22Rv1 (cell line): ENCODE results near the gene CNGB1.
"Not testable (repeated sequence)": the region's sequence is repeated elsewhere in the genome, so short reads cannot be mapped to it uniquely, and the experiment has no call there.

Experiments used
- H3K27ac ChIP-seq: fragments of 450-650 bp; 2 replicates; pipeline ENCODE4 v1.5.1; 2017
- ZFX ChIP-seq: fragments of 450-650 bp; IDR thresholded peaks from 2 replicates; pipeline ENCODE4 v1.6.1; 2017; ENCODE audit warnings: antibody characterized with exemption, borderline replicate concordance
- TF ChIP-seq, protein P1 (sequence below): fragments of 450-650 bp; IDR thresholded peaks from 2 replicates; pipeline ENCODE4 v1.5.1; 2017; ENCODE audit warnings: mild to moderate bottlenecking

The CNGB1 gene

DNA sequence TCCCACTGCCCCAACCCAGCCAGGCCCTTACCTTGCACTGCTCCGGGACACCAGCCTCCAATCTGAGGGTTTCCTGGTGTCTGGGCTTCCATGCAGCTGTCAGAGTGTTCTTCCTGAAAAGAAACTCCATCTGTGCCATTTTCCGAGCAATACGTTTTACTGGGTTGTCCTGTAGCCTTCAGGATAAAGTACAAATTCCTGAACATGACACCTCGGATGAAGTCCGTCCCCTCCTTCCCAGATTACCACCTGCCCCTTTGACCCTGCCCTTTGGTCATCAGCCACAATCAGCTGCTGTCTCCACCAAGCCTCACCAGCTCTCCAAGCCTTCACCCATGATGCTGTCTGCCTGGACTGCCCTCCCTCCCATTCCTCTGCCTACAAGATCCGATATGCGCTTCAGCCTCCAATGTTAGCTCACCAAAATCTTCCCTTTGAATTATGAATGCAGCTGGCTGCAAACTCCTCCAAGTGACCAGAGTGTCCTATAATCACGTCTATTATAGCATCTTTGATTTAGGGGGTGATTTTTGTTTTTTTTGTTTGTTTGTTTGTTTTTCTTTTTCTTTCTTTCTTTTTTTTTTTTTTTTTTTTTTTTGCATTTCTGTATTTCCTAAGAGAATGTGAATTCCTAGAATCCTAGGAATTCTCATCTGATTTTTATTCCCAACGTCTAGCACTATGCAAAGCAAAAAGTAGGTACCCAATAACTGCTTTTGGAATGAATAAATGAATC is 108.1 kb downstream of the CNGB1 start:
- TF ChIP-seq ZFX: no peak
- TF ChIP-seq, protein P1, sequence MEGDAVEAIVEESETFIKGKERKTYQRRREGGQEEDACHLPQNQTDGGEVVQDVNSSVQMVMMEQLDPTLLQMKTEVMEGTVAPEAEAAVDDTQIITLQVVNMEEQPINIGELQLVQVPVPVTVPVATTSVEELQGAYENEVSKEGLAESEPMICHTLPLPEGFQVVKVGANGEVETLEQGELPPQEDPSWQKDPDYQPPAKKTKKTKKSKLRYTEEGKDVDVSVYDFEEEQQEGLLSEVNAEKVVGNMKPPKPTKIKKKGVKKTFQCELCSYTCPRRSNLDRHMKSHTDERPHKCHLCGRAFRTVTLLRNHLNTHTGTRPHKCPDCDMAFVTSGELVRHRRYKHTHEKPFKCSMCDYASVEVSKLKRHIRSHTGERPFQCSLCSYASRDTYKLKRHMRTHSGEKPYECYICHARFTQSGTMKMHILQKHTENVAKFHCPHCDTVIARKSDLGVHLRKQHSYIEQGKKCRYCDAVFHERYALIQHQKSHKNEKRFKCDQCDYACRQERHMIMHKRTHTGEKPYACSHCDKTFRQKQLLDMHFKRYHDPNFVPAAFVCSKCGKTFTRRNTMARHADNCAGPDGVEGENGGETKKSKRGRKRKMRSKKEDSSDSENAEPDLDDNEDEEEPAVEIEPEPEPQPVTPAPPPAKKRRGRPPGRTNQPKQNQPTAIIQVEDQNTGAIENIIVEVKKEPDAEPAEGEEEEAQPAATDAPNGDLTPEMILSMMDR: no peak
- no peak overlapping the region for H3K27ac ChIP-seq

DNA sequence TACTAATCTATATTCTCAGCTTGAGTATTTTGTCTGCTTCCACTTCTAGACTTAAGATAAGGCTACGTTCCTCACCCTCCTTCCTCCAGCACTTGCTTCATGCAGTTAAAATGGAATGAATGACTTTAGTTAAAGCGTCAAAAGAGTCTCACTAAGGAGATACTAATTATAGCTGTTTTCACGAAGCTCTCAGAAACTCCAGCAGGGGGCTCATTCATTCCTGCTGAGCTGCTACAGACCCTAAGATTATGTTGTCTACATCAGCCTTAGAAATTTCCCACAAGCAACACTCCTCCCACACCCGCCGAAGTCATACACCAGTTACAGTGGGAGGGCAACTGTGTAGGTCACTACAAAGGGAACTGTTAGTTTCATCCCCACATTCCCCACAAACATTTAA is 111.6 kb downstream of the CNGB1 start:
- TF ChIP-seq ZFX: no peak
- TF ChIP-seq, protein P1: peak; percentile 32
- H3K27ac ChIP-seq: no peak overlapping the region

DNA sequence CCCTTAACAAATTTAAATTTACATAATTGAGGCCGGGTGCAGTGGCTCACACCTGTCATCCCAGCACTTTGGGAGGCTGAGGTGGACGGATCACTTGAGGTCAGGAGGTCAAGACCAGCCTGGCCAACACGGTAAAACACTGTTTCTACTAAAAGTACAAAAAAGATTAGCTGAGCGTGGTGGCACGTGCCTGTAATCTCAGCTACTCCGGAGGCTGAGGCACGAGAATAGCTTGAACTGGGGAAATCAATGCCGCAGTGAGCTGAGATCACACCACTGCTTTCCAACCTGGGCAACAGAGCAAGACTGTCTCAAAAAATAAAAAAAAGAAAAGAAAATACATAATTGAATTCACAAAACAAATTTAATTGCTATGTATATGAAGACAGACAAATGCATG is 112.3 kb downstream of the CNGB1 start:
- no peak for TF ChIP-seq ZFX
- TF ChIP-seq, protein P1: no peak
- no peak overlapping the region for H3K27ac ChIP-seq

DNA sequence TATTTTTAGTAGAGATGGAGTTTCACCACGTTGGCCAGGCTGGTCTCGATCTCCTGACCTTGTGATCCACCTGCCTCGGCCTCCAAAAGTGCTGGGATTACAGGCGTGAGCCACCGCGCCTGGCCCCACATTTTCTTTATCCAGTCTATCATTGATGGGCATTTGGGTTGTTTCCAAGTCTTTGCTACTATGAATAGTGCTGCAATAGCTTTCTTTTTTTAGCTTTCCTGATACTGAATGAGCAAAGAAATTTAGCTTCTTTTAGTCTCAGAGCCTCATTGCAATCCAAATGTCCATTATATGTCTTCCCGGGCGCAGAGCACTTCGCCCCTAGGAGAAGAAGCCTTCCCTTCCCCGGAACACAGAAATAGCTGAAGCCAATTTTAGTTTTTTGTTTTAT is 112.9 kb downstream of the CNGB1 start:
- H3K27ac ChIP-seq: not testable (repeated sequence)

DNA sequence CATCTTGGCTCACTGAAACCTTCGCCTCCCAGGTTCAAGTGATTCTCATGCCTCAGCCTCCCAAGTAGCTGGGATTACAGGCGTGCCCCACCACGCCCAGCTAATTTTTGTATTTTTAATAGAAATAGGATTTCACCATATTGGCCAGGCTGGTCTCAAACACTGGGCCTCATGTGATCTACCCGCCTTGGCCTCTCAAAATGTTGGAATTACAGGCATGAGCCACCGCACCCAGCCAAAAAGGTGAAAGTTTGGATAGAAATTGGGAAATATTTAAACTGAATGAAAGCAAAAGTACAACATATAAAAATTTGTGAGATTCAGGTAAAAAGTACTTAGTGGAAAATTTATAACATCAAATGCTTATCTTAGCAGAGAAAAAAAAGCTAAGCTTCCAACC is 115.7 kb downstream of the CNGB1 start:
- no peak overlapping the region for H3K27ac ChIP-seq
- TF ChIP-seq, protein P1: no peak
- no peak for TF ChIP-seq ZFX

DNA sequence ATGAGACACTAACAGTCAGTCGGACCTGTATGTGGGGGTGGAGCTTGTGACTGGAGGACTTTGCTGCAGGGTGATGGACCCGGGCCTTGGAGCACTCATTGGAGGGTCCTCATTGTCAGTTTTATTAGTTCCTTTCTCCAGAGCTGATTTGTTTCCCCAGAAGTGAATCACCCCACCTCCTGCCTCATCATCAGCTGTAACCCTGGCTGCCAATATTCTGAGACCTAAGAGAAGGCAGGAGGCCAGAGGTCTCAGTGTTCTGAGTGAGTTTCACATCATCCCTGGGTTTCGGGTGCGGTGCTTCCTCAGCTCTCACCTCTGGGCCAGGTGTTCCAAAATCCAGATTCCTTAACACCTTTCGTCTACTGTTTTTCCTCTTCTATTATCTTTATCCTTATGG is 118.7 kb downstream of the CNGB1 start:
- H3K27ac ChIP-seq: no peak overlapping the region
- TF ChIP-seq, protein P1: no peak
- TF ChIP-seq ZFX: no peak

DNA sequence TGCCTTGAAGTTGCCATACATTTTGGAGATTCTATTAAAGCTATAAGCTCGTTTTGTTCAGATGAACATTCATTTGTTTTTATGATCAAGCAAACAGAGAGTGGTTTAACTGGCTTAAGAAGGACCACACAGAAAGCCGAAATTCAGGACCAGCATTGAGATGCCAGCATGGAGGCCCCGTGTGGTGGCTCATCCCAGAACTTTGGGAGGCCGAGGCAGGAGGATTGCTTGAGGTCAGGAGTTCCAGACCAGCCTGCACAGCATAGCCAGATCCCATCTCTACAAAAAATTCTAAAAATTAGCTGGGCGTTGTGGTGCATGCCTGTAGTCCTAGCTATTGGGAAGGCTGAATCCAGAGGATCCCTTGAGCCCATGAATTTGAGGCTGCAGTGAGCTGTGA is 122.7 kb downstream of the CNGB1 start:
- TF ChIP-seq, protein P1: no peak
- TF ChIP-seq ZFX: no peak
- H3K27ac ChIP-seq: no peak overlapping the region

DNA sequence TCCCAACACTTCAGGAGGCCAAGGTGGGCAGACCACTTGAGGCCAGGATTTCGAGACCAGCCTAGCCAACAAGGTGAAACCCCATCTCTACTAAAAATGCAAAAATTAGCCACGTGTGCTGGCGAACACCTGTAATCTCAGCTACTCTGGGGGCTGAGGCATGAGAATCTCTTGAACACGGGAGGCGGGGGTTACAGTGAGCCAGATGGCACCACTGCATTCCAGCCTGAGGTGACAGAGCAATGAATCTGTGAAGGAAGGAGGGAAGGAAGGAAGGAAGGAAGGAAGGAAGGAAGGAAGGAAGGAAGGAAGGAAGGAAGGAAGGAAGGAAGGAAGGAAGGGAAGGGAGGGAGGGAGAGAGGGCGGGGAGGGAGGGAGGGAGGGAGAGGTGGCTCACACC is 124.0 kb downstream of the CNGB1 start:
- H3K27ac ChIP-seq: not testable (repeated sequence)
